HG03378 (cell line): Measurements from ENCODE around the gene PACC1.
A peak's percentile ranks its signal among the peaks of the same experiment; 100 is the strongest.

ENCODE experiments used
- ATAC-seq: cut with Tn5 transposase; IDR thresholded peaks from one replicate; pipeline ENCODE4 v1.9.1; 2021; ENCODE audit warnings: mild to moderate bottlenecking, moderate library complexity; ENCODE audit not compliant: unreplicated experiment

PACC1 gene

DNA sequence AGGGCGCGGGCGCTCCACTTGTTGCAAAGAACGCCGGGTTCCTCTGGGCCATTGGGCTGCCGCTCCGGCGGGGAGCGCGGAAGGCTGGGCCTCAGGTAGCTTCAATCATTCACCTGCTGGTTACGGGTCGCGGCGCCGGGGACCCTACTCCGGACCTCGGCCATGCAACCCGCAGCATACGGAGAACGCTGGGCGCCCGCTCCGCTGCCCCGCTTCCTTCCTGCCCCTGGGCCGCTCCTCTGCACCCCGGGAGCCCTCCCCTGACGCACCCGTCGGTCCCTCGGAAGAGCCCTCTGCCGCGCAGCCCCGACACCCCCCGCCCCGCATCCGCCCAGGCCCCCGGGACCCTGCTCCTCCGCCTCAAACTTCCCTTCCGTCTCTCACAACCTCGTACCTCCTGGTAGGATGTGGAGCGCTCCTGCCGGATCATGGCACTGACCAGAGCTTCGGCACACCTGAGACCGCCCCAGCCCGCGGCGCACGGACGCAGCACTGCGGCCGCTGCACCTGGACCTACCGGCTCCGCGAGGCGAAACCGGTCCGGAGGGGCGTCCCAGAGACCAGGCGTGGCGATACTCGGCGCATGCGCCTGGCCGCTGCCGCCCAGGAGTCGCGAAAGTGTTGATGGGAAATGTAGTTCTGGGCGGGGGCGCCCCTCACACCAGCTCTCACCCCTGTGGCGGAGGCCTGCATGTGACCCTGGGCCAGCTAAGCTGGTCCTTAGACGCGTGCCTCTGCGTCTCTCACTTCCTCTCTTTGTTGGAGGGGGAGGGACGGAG is at the start of gene PACC1:
PACC1 (minus strand) TSS at position 559 of the 779 bp plus-strand sequence; CDS start at position 430, 129 bp downstream.
- peak; percentile 96 for ATAC-seq

GRCh38 chr1:212463565-212464285 is 49.0 kb upstream of the PACC1 start:
- ATAC-seq: no peak

DNA sequence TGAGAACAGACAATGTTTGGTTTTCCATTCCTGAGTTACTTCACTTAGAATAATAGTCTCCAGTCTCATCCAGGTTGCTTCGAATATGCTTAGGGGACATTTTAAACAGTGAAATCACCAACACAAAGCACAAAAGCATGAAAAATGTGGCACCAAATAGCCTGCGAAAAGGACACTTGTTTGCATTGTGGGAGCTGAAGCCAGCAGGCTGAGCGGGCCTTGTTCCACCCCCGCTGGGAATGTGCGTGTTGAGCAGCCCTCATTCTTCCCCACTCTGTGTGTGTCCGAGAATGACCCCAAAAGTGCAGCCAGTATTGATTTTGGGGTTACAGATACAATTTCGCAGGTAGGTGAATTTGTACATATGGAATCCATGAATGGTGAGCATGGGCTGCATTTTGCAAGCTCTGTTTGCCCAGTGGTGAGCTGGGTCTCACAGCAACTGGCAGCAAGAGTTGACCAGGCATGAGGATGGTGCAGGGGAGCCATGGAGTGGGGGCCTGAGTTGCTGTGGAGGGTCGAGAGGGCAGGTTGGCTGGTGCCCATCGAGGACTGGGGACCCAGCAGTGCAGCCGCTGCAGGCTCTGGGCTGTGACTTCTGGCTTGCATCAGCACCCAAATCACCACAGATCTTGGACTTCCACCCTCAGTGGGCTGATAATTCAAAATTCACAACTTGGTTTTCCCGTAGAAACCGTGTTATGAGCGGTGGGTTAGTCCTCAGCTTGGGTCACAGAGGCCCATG is 47.4 kb upstream of the PACC1 start:
- ATAC-seq: no peak

DNA sequence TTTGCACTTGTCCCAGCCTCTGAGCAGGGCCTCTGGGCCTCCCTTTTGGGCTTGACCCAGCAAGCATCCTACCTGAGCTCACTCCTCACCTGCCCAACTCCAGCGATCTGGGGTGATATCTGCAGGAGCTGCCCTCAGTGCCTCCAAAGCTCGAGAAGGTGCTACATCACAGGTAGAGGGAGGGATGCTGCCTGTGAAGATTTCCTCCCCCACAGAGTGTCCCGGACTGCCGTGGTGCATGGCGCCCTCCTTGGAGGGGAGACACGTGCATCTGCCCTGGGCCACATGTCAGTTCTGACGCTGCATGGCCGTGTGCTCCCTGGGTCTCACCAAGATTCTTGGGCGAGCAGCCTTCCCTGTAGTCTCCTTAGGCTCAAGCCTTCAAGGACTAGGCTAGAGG is 45.7 kb upstream of the PACC1 start:
- ATAC-seq: no peak

DNA sequence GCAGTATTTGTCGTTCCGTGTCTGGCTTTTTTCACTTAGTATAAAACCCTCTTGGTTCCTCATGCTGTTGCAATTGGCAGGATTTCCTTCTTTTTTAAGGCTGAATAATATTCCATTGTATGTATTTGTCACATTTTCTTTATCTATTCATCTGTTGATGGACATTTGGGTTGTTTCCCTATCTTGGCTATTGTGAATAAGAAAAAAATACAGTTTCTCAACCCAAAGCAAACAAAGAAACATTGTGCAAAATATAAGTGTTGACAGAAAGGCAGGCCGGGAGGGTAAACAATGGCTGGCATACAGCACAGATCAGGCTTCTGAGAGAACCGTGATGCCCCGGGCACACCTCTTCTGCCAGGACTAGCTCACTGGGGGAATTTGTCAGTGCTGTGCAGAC is 45.0 kb upstream of the PACC1 start:
- ATAC-seq: no peak

DNA sequence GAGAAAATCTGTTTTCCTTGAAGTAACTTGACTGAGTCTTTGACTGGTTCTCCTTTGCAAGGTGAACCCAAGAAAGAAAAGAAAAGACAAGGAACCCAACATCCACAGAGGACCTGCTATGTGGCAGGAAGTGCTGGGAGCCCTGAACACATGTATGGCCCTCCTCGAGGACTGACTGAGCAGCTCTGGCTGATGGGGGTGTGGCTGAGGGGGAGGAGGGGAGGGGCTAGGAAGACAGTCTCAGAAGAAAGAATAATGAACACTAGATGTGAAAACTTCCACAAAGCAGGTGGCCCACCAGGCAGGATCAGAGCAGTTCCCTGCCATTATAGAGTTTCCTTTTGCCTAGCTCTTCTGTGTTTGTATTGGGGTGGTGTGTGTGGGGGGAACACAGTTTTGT is 44.1 kb upstream of the PACC1 start:
- no peak for ATAC-seq

- no peak for ATAC-seq
These were observed 43.2 kb upstream of the PACC1 start for GRCh38 chr1:212457740-212458338.

DNA sequence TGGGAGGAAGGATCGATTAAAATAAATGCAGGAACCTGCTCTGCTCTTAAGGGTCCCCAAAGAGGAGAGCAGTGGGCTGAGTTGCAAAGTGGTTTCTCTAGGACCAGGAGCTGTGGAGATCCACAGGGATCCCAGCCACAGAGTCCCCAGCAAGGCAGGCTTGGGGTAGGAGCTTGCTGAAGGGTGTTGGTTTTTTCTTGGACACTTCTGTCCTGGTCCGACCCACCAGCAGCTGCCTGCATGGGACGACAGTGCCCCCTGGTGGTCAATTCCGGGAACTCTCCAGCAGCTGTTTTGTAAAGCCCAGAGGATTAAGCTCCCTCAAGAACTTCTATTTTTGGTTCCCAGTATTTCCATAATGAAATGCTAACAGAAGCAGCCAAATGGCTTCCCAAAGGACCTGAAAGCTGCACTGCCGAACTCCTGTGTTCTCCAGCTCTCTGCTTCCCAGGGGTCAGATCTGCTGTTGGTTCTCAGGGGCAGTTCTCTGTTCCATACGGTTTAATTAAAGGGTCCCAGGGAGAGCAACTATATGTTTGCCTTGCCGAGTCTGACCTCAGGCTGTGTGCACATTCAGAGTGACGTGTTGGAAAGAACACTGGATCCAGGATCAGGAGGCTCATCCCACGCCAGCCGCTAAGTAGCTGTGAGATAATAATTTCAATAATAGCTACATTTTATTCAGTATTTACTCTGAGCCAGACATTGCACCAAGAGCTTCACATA is 41.3 kb upstream of the PACC1 start:
- ATAC-seq: peak; percentile 66

GRCh38 chr1:212455401-212455800 is 40.7 kb upstream of the PACC1 start:
- ATAC-seq: no peak

DNA sequence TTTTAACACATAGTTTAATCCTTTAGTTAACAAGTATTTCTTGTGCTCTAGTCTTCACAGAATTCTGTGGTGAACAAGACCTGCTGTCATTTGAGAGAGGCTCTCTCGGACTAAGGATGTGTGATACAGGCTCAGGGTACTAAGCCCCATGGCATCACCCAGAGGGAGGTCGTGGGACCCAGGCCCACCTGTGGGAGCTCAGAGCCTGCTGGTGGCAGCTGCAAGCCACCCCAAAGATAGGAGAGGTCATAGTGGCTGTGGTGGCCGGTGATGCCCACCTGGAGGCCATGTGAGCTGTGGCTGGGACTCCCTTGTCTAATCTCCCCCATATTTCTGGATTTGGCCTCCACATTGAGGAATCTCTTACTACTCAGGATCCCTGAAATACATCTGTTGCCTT is 40.1 kb upstream of the PACC1 start:
- no peak for ATAC-seq

GRCh38 chr1:212453156-212453857 is 38.6 kb upstream of the PACC1 start:
- no peak for ATAC-seq

DNA sequence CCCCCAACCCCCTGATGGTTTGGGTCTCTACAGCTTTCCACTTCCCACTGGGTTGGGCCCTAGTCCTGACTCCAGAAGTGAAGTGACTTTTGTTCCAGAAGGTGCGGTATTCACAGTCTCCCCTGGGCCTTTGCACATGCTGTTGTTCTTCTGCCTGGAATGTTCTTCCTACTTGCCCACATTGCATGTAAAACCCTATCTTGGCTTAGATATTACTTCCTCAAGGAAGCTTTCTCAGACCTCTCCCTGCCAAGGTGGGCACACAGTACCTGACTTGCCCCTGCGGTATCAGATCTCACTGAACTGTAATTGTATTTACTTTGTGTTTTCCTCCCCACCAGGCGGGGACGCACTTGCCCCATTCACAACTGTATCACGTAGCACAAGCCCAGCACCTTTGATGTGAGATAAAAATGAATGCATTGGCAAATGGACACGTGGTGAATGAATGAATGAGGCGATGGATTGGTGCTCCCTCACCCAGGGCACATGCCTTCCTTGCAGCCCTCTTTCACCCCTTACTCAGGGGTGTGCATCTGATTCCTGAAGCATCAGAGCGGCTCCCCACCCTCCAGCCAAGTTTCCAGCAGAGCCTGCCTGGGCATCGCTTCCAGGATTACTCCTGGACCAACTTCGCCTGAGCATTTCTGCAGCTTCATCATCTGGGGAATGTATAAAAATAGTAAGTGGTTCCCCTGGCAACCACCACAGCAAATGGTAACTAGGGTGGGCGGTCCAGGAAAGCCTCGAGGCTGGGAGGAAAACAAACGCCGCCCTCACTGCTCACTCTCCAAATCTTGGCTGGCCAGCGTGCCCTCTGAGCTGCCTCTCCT is 37.9 kb upstream of the PACC1 start:
- no peak for ATAC-seq

- no peak for ATAC-seq
These were observed 37.0 kb upstream of the PACC1 start for GRCh38 chr1:212451416-212452322.

DNA sequence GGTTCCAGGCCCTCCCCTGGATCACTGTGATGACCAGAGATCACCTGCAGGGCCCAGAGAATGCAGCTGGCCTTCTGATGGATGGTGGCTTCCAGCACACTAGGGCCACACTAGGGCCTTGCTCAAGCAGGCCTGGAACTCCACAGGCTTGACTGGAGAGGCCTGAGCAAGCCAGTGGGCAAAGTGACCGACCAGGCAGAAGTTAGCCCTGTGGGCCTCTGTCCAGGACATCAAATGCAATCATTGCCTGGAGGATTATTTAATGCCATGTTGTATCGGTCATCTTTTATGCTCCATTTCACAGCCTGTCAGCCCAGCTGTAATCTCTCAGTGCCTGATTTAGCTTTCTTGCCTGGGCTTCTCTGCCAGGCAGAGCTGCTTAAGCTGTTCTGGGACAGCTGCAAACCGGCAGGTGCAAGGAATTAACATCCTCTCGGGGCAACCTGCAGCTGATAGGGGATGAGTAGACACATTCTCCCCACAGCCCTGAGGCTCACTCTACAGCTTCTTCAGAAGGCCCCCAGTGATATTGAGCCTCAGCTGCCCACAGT is 35.7 kb upstream of the PACC1 start:
- no peak for ATAC-seq

DNA sequence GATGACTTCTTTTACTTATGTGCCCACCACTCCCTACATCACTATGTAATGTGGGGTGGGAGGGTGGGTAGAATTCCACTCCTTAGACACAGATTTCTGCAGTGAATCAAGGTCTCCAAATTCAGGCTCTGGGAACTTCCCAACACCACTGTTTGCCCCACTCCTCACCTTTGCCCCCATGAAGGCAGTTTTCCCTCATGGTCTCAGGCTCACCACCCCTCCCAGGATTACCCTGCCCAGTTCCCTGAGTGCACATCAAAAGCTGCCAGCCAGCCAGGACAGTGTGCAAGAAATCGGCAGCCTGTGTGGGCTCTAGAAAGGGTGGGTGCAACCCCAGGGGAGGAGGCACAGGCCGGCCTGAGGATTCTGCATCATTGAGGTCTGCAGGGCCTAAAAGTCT is 32.8 kb upstream of the PACC1 start:
- ATAC-seq: no peak

GRCh38 chr1:212446333-212446732 is 31.6 kb upstream of the PACC1 start:
- no peak for ATAC-seq

GRCh38 chr1:212442408-212442807 is 27.7 kb upstream of the PACC1 start:
- no peak for ATAC-seq

DNA sequence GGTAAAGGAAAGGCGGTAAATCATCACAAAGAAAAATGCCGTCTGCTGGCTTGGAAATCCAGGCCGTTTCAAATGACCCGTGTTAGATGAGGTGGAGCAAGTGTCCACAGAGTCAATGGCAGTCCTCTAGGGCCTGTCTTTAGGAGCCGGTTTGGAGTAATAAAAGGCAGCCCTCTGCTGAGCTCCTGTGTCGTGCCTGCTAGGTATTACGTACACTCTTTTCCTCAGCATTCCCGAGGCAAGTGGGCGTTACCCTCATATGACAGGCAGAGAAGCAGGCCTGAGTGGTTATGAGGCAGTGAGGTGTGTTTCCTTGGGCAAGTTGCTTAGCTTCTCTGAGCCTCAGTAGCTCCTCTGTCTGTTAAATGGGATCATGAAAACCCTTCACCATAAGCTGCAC is 25.7 kb upstream of the PACC1 start:
- no peak for ATAC-seq
